Spleen (tissue), 7 donors: Measurements from ENCODE around the gene SETX.

Experiments
- POLR2A ChIP-seq, 3 donors: fragments of 450-650 bp; IDR thresholded peaks; one replicate each; pipeline ENCODE4 v1.5.1; 2017; ENCODE audit warnings: antibody characterized with exemption in 3 of 3, mild to moderate bottlenecking in 1 of 3
- TF ChIP-seq, protein P1 (sequence below), 11 experiments: fragments of 200-600 bp in 7 of 11; fragments of 450-650 bp in 4 of 11; sonication (generic) in 4 of 11; IDR thresholded peaks in 8 of 11; conservative IDR thresholded peaks in 3 of 11; 1 replicate in 7 of 11; 2 replicates in 4 of 11; pipeline versions ENCODE4 v1.4.0 to v1.8.0; 2016 to 2021; ENCODE audit warnings: antibody characterized with exemption in 11 of 11, inconsistent platforms in 4 of 11, mild to moderate bottlenecking in 1 of 11
- donor health status: DM: no; HTN: no; CAD: no; lungs with moderate emphysema.
- donor health status: DM: no; HTN: no; CAD: no.
- donor health status: DM: no; HTN: no; CAD: no.

DNA sequence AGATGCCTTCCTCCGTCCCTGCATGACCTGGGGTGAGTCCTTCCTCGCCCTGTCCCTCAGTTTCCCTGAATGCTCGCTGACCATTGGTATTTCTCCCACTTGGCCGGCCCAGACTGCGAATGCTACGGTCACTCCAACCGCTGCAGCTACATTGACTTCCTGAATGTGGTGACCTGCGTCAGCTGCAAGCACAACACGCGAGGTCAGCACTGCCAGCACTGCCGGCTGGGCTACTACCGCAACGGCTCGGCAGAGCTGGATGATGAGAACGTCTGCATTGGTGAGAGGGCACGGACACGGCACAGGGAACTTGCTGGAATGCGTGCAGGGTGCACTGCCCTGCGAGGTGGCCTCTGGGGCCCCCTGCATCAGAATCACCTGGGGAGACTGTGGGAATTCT lies 115.8 kb downstream of the SETX start:
- TF ChIP-seq POLR2A (IDR thresholded peaks at IDR 0.05), result no peak
- TF ChIP-seq, protein P1, sequence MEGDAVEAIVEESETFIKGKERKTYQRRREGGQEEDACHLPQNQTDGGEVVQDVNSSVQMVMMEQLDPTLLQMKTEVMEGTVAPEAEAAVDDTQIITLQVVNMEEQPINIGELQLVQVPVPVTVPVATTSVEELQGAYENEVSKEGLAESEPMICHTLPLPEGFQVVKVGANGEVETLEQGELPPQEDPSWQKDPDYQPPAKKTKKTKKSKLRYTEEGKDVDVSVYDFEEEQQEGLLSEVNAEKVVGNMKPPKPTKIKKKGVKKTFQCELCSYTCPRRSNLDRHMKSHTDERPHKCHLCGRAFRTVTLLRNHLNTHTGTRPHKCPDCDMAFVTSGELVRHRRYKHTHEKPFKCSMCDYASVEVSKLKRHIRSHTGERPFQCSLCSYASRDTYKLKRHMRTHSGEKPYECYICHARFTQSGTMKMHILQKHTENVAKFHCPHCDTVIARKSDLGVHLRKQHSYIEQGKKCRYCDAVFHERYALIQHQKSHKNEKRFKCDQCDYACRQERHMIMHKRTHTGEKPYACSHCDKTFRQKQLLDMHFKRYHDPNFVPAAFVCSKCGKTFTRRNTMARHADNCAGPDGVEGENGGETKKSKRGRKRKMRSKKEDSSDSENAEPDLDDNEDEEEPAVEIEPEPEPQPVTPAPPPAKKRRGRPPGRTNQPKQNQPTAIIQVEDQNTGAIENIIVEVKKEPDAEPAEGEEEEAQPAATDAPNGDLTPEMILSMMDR (IDR thresholded peaks at IDR 0.05 in 8 of 11, conservative IDR thresholded peaks at IDR 0.05 in 3 of 11), result no peak
